ENCODE results near the gene PRPF31.
"Not testable (repeated sequence)": the region's sequence is repeated elsewhere in the genome, so short reads cannot be mapped to it uniquely, and the experiment has no call there.

Gene PRPF31

GRCh38 chr19:54115109-54116063 is at the start of gene PRPF31, which contains the start of gene TFPT:
TSS of gene PRPF31 (plus strand) at chr19:54115754. CDS start at chr19:54118279, 2,525 bp downstream.
TSS of gene TFPT (minus strand) at chr19:54115657. CDS start at chr19:54115269, 388 bp downstream.
- peak; percentile 99 for DNase-seq

GRCh38 chr19:54069470-54069869 is 46.1 kb upstream of the PRPF31 start:
- no peak for DNase-seq

GRCh38 chr19:54073829-54074228 is 41.7 kb upstream of the PRPF31 start:
- no peak for DNase-seq

- DNase-seq: no peak
Measured at GRCh38 chr19:54074851-54075250, 40.7 kb upstream of the PRPF31 start.

GRCh38 chr19:54077334-54077733 is 38.2 kb upstream of the PRPF31 start:
- no peak for DNase-seq

GRCh38 chr19:54081032-54081431 is 34.5 kb upstream of the PRPF31 start, which contains the start of gene TARM1:
TSS of gene TARM1 (minus strand) at chr19:54081365. CDS start at chr19:54081340, 25 bp downstream.
- no peak for DNase-seq

GRCh38 chr19:54084410-54084809 is 31.1 kb upstream of the PRPF31 start:
- DNase-seq: no peak

GRCh38 chr19:54094426-54095000 is 21.0 kb upstream of the PRPF31 start:
- no peak for DNase-seq

GRCh38 chr19:54095136-54095858 is 20.3 kb upstream of the PRPF31 start:
- no peak for DNase-seq

- peak; percentile 44 for DNase-seq
Measured at GRCh38 chr19:54095859-54096616, 19.5 kb upstream of the PRPF31 start.

- peak; percentile 11 for DNase-seq
Measured at GRCh38 chr19:54096617-54097106, 18.9 kb upstream of the PRPF31 start.

GRCh38 chr19:54099190-54099902 is 16.2 kb upstream of the PRPF31 start:
- no peak for DNase-seq

GRCh38 chr19:54099903-54100255 is 15.7 kb upstream of the PRPF31 start:
- not testable (repeated sequence) for DNase-seq

- DNase-seq: no peak
Measured at GRCh38 chr19:54100561-54100960, 15.0 kb upstream of the PRPF31 start, which contains the start of gene OSCAR. TSS of gene OSCAR (minus strand) at chr19:54100803. CDS start at chr19:54100792, 11 bp downstream.

GRCh38 chr19:54102421-54103169 is 13.0 kb upstream of the PRPF31 start, which contains the start of gene NDUFA3:
TSS of gene NDUFA3 (plus strand) at chr19:54102855. CDS start at chr19:54102879, 24 bp downstream.
- peak; percentile 99 for DNase-seq

GRCh38 chr19:54104998-54105715 is 10.4 kb upstream of the PRPF31 start:
- no peak for DNase-seq

- no peak for DNase-seq
Measured at GRCh38 chr19:54105796-54106195, 9.8 kb upstream of the PRPF31 start.

- DNase-seq: no peak
Measured at GRCh38 chr19:54106716-54107115, 8.8 kb upstream of the PRPF31 start.

GRCh38 chr19:54107876-54108490 is 7.6 kb upstream of the PRPF31 start:
- DNase-seq: no peak
